MG63 (cell line): Measurements from ENCODE around the gene PCCA. TPM values are rescaled to one million over a fixed set of nuclear protein-coding genes. Genes with fewer than 3 reads are reported as not detected.
"Not testable (repeated sequence)": the region's sequence is repeated elsewhere in the genome, so short reads cannot be mapped to it uniquely, and the experiment has no call there.

Experiments used
- DNase-seq: peaks from one replicate; pipeline ENCODE4 v3.0.0-alpha.2; 2020
- H3K27me3 ChIP-seq: fragments of 250-450 bp; sonication (Bioruptor Pico); 2 replicates; pipeline ENCODE4 v1.5.1; 2020; ENCODE audit warnings: mild to moderate bottlenecking, moderate library complexity
- H3K36me3 ChIP-seq: fragments of 250-450 bp; sonication (Bioruptor Pico); 2 replicates; pipeline ENCODE4 v1.5.1; 2020; ENCODE audit warnings: mild to moderate bottlenecking, moderate library complexity
- H3K4me3 ChIP-seq: fragments of 250-450 bp; sonication (Bioruptor Pico); 2 replicates; pipeline ENCODE4 v1.5.1; 2020; ENCODE audit warnings: mild to moderate bottlenecking, moderate library complexity
- H3K9me3 ChIP-seq: fragments of 250-450 bp; sonication (Bioruptor Pico); 2 replicates; pipeline ENCODE4 v1.5.1; 2020; ENCODE audit warnings: mild to moderate bottlenecking, moderate library complexity
- total RNA-seq: library from RNA; depleted of rRNA; stranded (reverse); fragments of >200 nt; shearing (Covaris generic); gene quantifications from 2 replicates; pipeline ENCODE4 v1.2.3, GENCODE V29; 2014; ENCODE audit warnings: low replicate concordance; rRNA removed

The PCCA gene
- total RNA-seq: 3.1 and 14.2 TPM in 2 replicates

DNA sequence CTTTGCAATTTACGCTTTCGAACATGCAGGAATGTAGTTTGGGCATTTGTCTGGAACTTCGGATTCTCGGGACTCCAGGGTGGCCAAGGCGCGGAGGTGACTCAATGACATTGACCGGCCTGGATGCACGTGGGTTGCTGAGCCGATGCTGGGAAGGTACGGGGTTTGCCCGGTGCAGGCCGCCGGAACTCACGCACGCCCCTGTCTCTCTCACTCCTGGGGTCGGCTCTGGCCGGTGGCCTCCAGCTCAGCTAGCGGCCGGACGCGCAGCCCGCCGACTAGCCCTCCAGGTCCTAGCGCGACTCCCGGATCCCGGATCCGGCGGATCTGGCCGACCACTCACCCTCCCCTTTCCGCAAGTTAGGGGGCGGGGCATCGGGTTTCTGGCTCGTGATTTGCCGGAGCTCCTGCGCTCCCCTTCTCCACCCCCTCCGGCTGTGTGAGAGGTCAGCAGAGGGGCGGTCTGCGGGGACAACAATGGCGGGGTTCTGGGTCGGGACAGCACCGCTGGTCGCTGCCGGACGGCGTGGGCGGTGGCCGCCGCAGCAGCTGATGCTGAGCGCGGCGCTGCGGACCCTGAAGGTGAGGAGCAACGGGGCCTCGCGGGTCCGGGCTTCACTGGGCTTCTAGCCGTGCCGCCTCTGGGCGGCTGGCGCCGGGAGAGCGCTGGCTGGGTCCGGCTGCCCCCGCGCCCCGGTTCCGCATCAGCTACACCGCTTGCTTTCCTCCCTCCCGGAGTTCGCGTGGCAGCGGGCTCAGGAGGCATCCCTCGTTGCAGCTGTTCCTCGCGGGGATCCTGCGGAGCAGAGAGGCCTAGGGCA is at the start of gene PCCA:
PCCA (plus strand) TSS at position 450 of the 821 bp plus-strand sequence; CDS start at position 478, 28 bp downstream.
- no peaks in the 10 kb centered on the region for H3K27me3 ChIP-seq
- DNase-seq: peak; percentile 95

GRCh38 chr13:100039740-100040139 is 49.2 kb upstream of the PCCA start:
- Histone ChIP-seq H3K36me3 (no peaks in the 10 kb centered on the region), H3K4me3 (no peak overlapping the region), H3K27me3 (no peaks in the 10 kb centered on the region), H3K9me3 (no peaks in the 10 kb centered on the region)
- no peak for DNase-seq

More for the DNA sequence above, at the start of gene PCCA:
- Histone ChIP-seq H3K9me3 (no peaks in the 10 kb centered on the region), H3K36me3 (peaks cover 3% of the 10 kb centered on the region), H3K4me3 (peak within 1 kb of the TSS; percentile 93)

- no peaks in the 10 kb centered on the region for H3K36me3 ChIP-seq
- H3K27me3 ChIP-seq: no peaks in the 10 kb centered on the region
- no peak for DNase-seq
- no peak overlapping the region for H3K4me3 ChIP-seq
- H3K9me3 ChIP-seq: no peaks in the 10 kb centered on the region
These were observed 48.7 kb upstream of the PCCA start for GRCh38 chr13:100040196-100040595.

DNA sequence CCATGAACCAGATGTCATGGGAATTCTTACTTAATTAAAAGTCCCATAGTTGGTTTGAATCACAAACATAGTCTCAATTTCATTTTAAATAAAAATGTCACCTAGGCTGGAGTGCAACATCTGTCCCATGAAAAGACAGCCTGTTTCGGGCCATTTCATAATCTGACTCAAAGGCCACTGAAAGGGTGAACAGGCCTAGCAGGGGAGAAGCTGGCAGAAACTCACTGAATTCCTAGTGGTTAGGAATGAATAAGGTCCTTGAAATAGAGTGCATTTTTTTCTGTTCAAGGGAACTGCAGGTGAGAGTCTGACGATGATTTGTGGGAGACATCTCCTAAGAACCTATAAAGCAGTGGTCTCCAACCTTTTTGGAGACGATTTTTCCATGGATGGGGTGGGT is 44.0 kb upstream of the PCCA start:
- Histone ChIP-seq H3K4me3 (no peak overlapping the region), H3K27me3 (no peaks in the 10 kb centered on the region), H3K36me3 (no peaks in the 10 kb centered on the region), H3K9me3 (no peaks in the 10 kb centered on the region)
- no peak for DNase-seq

DNA sequence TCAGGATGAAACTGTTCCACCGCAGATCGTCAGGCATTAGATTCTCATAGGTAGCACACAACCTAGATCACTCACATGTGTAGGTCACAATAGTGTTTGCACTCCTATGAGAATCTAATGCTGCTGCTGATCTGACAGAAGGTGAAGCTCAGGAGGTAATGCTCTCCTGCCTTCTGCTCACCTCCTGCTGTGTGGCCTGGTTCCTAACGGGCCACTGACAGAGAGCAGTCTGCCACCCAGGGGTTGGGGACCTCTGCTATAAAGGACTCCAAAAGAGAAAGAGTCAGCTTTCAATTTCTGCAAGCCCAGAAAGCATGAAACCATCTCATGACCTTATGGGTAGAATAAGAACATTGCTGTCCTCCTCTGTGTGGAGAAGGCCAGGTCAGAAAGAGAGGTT is 43.5 kb upstream of the PCCA start:
- Histone ChIP-seq H3K27me3 (no peaks in the 10 kb centered on the region), H3K9me3 (no peaks in the 10 kb centered on the region), H3K36me3 (no peaks in the 10 kb centered on the region), H3K4me3 (no peak overlapping the region)
- DNase-seq: no peak

DNA sequence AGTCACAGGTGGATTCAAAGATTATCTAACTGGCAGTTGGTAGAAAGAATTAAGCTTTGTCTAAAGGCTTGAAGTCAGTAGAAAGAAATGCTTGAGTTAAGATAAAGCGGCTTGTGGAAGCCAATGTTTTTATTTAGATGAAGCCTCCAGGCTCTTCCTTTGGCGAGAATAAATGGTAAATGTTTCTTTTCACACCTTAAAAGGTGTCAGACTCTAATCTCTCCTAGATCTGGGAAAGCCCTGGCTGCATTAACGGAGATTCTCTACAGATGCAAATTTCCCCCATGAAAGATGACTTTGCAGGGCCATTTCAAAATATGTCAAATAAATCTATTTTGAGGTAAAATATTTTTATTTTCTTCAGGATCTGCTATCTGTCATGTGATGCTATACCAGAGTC is 37.8 kb upstream of the PCCA start:
- DNase-seq: no peak

DNA sequence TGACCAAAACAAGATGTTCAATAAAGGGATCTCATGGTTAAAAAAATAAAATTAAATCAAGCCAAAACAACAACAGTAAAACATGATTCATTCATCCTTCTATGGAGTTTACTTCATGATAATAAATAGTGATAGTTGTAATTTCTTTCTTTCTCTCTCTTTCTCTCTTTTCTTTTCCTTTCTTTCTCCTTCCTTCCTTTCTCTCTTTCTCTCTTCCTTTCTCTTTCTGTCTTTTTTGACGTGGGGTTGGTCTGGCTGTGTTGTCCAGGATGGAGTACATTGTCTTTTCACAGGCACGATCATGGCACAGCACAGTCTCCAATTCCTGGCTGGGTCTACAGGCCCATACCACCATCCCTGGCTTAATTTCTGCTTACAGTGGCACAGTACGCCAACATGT is 29.1 kb upstream of the PCCA start:
- Histone ChIP-seq H3K4me3 (no peak overlapping the region), H3K9me3 (no peaks in the 10 kb centered on the region), H3K27me3 (no peaks in the 10 kb centered on the region), H3K36me3 (no peaks in the 10 kb centered on the region)
- DNase-seq: no peak

More for the DNA sequence above, 37.8 kb upstream of the PCCA start:
- no peaks in the 10 kb centered on the region for H3K36me3 ChIP-seq
- H3K9me3 ChIP-seq: no peaks in the 10 kb centered on the region
- no peak overlapping the region for H3K4me3 ChIP-seq
- H3K27me3 ChIP-seq: no peaks in the 10 kb centered on the region

GRCh38 chr13:100063333-100063732 is 25.6 kb upstream of the PCCA start:
- DNase-seq: no peak
- Histone ChIP-seq H3K9me3 (no peaks in the 10 kb centered on the region), H3K36me3 (no peaks in the 10 kb centered on the region), H3K27me3 (no peaks in the 10 kb centered on the region), H3K4me3 (no peak overlapping the region)

DNA sequence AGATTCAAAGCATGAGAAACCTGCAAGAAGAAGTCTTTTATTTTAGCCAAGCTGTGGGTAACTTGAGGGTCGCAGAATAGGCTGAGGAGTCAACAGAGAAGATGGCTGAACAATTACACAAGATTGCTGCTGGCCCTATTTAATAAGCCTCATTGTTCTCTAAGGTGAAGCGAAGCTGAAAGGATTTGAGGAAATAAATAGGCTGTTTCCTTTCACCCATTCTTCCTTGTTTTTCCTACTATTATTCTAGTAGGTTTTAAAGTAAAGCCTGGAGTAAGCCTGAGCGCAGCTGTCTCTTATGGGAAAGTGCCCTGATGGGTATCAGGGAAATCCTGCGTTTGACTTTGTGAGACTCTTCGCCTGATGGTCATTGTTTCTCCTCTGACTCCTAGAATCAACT is 25.0 kb upstream of the PCCA start:
- no peaks in the 10 kb centered on the region for H3K36me3 ChIP-seq
- no peaks in the 10 kb centered on the region for H3K9me3 ChIP-seq
- no peak overlapping the region for H3K4me3 ChIP-seq
- DNase-seq: no peak
- H3K27me3 ChIP-seq: no peaks in the 10 kb centered on the region

GRCh38 chr13:100068133-100068931 is 20.6 kb upstream of the PCCA start:
- H3K4me3 ChIP-seq: no peak overlapping the region
- no peaks in the 10 kb centered on the region for H3K27me3 ChIP-seq
- no peak for DNase-seq
- H3K9me3 ChIP-seq: no peaks in the 10 kb centered on the region
- H3K36me3 ChIP-seq: no peaks in the 10 kb centered on the region

DNA sequence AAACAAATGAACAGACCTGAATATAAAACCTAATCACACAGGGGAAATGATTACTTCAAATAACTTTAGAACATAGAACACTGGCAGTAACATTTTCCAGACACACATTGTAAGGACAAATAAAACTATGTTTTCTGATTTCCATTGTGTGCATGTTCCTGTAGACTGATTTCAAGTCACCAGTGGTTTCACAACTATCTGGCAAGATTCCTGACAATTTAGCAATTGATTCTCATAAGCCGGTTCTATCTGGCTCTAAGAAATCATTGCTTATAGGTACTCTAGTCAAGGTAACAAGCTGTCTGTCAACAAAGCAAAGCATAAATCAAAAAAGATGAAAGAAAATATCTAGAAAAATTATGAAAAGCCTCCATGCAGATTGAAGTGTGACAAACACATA is 19.6 kb upstream of the PCCA start:
- no peak for DNase-seq
- Histone ChIP-seq H3K36me3 (no peaks in the 10 kb centered on the region), H3K9me3 (no peaks in the 10 kb centered on the region), H3K4me3 (no peak overlapping the region), H3K27me3 (no peaks in the 10 kb centered on the region)

DNA sequence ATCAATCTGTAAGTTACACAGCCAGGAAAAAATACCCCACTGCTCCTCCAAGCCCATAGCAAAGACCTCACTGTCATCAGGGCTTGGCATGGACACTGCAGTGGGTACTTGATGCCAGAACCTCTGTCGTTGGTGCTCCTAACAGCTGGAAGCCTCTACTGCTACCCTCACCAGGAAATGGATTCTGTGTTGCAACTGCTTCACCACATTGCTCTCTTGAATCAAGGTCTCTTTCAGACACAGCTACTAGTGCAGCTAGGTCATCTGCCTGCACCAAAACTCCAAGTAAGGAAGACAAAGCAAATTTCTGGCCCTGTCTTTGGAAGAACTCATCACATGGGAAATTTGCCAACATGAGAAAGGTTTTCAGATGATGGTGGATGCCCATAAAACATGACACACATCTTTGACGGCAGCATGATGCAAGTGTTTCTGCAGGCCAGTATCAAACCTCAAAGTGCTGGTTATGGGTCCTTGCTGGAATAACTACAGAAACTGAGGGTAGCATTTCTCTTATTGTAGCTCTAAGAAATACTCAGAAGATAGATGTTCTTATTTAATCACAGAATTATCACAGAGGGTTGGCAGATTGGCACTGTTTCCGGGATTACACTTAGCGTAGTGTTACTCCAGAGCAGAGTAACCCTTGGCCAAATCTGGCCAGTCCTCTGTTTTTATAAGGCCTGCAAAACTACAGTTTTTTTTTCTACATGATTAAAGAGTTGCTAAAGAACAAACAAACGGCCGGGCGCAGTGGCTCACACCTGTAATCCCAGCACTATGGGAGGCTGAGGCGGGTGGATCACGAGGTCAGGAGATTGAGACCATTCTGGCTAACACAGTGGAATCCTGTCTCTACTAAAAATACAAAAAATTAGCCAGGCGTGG is 12.9 kb upstream of the PCCA start:
- DNase-seq: no peak
- no peaks in the 10 kb centered on the region for H3K9me3 ChIP-seq
- H3K36me3 ChIP-seq: no peaks in the 10 kb centered on the region
- H3K27me3 ChIP-seq: no peaks in the 10 kb centered on the region
- no peak overlapping the region for H3K4me3 ChIP-seq

GRCh38 chr13:100079003-100079402 is 9.9 kb upstream of the PCCA start:
- peak overlapping the region; percentile 50 for H3K4me3 ChIP-seq
- H3K9me3 ChIP-seq, H3K27me3 ChIP-seq, H3K36me3 ChIP-seq: not testable (repeated sequence)
- DNase-seq: peak; percentile 66

DNA sequence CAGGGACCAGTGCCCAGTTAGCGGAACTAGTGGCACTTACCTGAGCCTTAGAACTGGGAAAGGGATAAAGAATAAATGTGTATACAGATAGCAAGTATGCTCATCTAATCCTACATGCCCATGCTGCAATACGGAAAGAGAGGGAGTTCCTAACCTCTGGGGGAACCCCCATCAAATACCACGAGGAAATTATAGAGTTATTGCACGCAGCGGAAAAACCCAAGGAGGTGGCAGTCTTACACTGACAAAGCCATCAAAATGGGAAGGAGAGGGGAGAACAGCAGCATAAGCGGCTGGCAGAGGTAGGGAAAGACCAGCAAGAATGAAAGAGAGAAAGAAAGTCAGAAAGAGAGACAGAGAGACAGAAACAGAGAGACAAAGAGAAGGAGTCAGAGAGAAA is 5.5 kb upstream of the PCCA start:
- H3K9me3 ChIP-seq, H3K4me3 ChIP-seq, DNase-seq, H3K27me3 ChIP-seq, H3K36me3 ChIP-seq: not testable (repeated sequence)

GRCh38 chr13:100088273-100088643 is 635 bp upstream of the PCCA start:
- no peaks in the 10 kb centered on the region for H3K27me3 ChIP-seq
- DNase-seq: peak; percentile 13
- H3K4me3 ChIP-seq: peak overlapping the region; percentile 93
- no peaks in the 10 kb centered on the region for H3K9me3 ChIP-seq
- peaks cover 3% of the 10 kb centered on the region for H3K36me3 ChIP-seq

DNA sequence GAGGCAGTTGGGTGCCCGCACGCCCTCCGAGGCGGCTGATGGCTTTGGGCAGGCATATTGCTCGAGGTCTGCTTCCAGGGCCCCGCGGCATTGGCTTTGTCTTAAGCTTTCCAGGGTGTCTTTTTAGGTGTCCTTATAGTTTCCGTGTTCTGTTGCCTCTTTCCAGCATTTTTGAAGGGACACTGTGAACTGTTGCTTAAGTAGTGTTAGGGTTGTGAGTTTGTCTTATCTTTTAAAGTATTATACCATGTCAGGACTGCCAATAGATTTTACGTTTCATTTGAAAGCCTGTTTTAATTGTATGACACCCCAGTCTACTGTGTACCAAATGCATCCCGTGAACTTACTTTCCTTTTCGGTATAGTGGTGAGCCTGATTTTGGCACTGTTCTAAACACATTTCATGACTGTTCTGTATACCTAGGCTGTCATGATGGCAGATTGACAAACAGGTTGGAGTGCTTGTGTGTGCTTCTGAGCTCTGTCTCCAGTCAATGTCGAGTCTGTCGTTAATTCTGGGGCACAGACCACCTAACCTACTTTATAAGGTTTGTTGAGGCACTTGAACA is 656 bp downstream of the PCCA start:
- peak overlapping the region; percentile 93 for H3K4me3 ChIP-seq

More for the DNA sequence above, 656 bp downstream of the PCCA start:
- Histone ChIP-seq H3K27me3 (no peaks in the 10 kb centered on the region), H3K36me3 (peaks cover 3% of the 10 kb centered on the region), H3K9me3 (no peaks in the 10 kb centered on the region)
- DNase-seq: no peak
